Ishikawa (cell line): ENCODE measurements around the gene AKAP9.
A peak's percentile ranks its signal among the peaks of the same experiment; 100 is the strongest.

Source experiments
- CEBPB ChIP-seq: IDR thresholded peaks from 2 replicates; pipeline ENCODE4 v1.6.1; 2012
- CREB1 ChIP-seq: IDR thresholded peaks from 2 replicates; pipeline ENCODE4 v1.6.1; 2012; ENCODE audit warnings: low read depth
- EGR1 ChIP-seq: IDR thresholded peaks from 2 replicates; pipeline ENCODE4 v1.6.1; 2012
- EP300 ChIP-seq: IDR thresholded peaks from 2 replicates; pipeline ENCODE4 v1.6.1; 2012; ENCODE audit warnings: borderline replicate concordance
- FOXM1 ChIP-seq: IDR thresholded peaks from 2 replicates; pipeline ENCODE4 v1.6.1; 2012; ENCODE audit warnings: low read depth, borderline replicate concordance
- MAX ChIP-seq: IDR thresholded peaks from 2 replicates; pipeline ENCODE4 v1.6.1; 2012
- NFIC ChIP-seq: IDR thresholded peaks from 2 replicates; pipeline ENCODE4 v1.6.1; 2012
- RAD21 ChIP-seq: IDR thresholded peaks from 2 replicates; pipeline ENCODE4 v1.6.1; 2012; ENCODE audit warnings: low read depth
- REST ChIP-seq: IDR thresholded peaks from 2 replicates; pipeline ENCODE4 v1.6.1; 2012; ENCODE audit warnings: low read depth, mild to moderate bottlenecking
- TAF1 ChIP-seq: IDR thresholded peaks from 2 replicates; pipeline ENCODE4 v1.6.1; 2012; ENCODE audit warnings: low read depth, mild to moderate bottlenecking
- TCF12 ChIP-seq: IDR thresholded peaks from 2 replicates; pipeline ENCODE4 v1.6.1; 2012; ENCODE audit warnings: low read depth
- TEAD4 ChIP-seq: IDR thresholded peaks from 2 replicates; pipeline ENCODE4 v1.6.1; 2012
- YY1 ChIP-seq: IDR thresholded peaks from 2 replicates; pipeline ENCODE4 v1.6.1; 2012; ENCODE audit warnings: low read depth
- ZBTB7A ChIP-seq: IDR thresholded peaks from 2 replicates; pipeline ENCODE4 v1.6.1; 2012; ENCODE audit warnings: low read depth
- TF ChIP-seq, protein P1 (sequence below): IDR thresholded peaks from 2 replicates; pipeline ENCODE4 v1.6.1; 2012

Gene AKAP9

GRCh38 chr7:92072121-92072520 is 131.5 kb downstream of the AKAP9 start:
- TF ChIP-seq EGR1, result no peak
- TF ChIP-seq RAD21, result no peak
- no peak for TF ChIP-seq CEBPB
- TF ChIP-seq CREB1, result no peak
- no peak for TF ChIP-seq EP300
- TF ChIP-seq TCF12, result no peak
- TF ChIP-seq TEAD4, result no peak
- TF ChIP-seq FOXM1, result no peak
- TF ChIP-seq, protein P1, sequence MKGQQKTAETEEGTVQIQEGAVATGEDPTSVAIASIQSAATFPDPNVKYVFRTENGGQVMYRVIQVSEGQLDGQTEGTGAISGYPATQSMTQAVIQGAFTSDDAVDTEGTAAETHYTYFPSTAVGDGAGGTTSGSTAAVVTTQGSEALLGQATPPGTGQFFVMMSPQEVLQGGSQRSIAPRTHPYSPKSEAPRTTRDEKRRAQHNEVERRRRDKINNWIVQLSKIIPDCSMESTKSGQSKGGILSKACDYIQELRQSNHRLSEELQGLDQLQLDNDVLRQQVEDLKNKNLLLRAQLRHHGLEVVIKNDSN, result no peak
- no peak for TF ChIP-seq MAX
- TF ChIP-seq ZBTB7A, result no peak
- no peak for TF ChIP-seq YY1

- no peak for TF ChIP-seq EGR1
- TF ChIP-seq FOXM1, result no peak
- no peak for TF ChIP-seq RAD21
- TF ChIP-seq TCF12, result no peak
- no peak for TF ChIP-seq CREB1
- no peak for TF ChIP-seq REST
- no peak for TF ChIP-seq CEBPB
- TF ChIP-seq ZBTB7A, result no peak
- no peak for TF ChIP-seq EP300
- no peak for TF ChIP-seq MAX
- TF ChIP-seq NFIC, result no peak
- no peak for TF ChIP-seq TEAD4
- TF ChIP-seq, protein P1, result no peak
- no peak for TF ChIP-seq TAF1
- TF ChIP-seq YY1, result no peak
These were observed 132.0 kb downstream of the AKAP9 start for GRCh38 chr7:92072708-92073107.

DNA sequence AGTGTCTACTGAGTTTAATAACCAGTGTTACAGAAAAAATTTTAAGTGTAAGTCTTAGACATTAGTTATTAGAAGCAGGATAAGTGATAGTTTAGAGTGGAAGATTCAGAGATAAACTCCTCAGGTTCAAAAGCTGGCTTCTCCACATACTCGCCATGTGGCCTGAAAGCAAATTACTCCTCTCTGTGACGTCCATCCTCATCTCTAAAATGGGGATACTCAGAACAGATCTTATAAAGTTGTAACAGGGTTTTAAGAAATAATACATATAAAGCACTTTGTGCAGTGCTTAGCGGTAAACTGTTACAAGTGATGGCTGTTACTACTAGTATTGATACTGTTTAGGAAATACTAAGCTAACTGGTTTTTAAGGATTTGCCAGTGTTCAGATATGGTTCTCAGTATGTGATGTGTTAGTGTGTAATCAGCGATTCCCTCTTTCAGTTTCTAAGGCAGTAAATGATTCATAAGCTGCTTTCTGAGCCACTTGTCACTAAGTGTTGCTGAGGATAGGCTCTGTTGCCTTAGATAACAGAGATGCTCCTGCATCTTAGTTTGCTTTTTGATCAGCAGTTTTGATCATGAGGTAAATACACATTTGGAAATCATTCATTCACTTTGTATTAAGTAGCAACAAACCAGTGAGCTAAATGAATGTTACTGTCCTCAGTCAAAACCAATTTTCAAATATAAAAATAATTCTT is 134.9 kb downstream of the AKAP9 start:
- TF ChIP-seq TCF12, result no peak

DNA sequence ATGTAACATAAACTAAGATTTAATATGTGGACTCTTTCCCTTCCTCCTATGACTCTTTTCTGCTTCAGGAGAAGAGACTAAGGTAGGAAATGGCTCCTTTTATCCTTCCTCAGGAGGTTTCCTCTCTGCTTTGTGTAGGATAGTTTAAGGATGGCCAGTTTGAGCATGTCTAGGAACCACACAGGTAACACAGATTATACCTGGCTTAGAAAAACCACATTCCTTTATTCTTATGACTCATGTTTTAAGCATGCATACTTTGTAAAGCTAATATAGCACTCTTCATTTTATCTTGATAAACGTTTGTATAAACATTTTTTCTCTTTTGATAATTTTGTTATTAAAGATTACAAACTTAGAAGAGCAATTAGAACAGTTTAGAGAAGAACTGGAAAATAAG is 135.8 kb downstream of the AKAP9 start:
- TF ChIP-seq TEAD4 (peak; percentile 62), EGR1 (no peak)

DNA sequence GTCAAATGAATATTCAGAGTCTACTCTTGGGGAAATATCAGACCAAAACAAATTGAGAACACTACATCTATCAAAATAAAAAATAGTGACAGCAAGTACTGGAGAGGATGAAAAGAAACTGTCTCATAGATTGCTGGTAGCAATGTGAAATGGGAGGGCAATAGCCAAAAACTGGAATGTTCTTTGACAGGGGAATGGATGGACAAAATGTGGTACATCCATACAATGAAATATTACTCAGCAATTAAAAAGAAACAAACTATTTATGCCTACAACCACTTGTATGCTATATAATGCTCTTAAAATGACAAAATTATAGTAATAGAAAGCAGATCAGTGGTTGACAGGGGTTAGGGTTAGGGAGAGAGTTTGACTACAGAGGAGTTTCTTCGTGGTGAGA is 147.6 kb downstream of the AKAP9 start:
- TF ChIP-seq CREB1, result no peak
- TF ChIP-seq EGR1, result no peak
- TF ChIP-seq NFIC, result no peak
- no peak for TF ChIP-seq TEAD4
- TF ChIP-seq TAF1, result no peak
- TF ChIP-seq, protein P1, result no peak
- TF ChIP-seq YY1, result no peak
- TF ChIP-seq ZBTB7A, result no peak
- TF ChIP-seq REST, result no peak
- no peak for TF ChIP-seq TCF12
- TF ChIP-seq EP300, result no peak

DNA sequence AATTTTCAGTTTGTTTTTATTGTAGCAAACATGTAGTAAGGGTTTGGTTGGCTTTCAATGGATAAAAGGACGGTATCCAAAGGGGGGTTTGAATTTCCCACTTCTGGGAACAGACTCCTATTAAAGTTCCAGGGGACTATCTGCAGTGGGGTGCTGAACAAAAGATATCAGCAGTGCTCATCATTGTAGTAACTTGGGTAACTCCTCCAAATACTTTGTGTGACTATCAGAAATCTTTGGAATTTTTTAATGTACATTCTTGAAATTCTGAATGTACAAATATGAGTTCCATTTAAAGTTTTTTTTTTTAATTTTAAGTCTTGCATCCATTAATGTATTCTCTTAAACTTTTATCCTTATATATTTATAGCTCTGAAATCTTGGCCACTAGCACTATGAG is 151.5 kb downstream of the AKAP9 start:
- no peak for TF ChIP-seq CREB1
- TF ChIP-seq TAF1, result no peak
- no peak for TF ChIP-seq ZBTB7A
- TF ChIP-seq, protein P1, result no peak
